CD14-positive monocyte (primary cell): ENCODE measurements around the gene OPN1LW. TPM values are rescaled to one million over a fixed set of nuclear protein-coding genes. Genes with fewer than 3 reads are reported as not detected.
"Not testable (repeated sequence)": the region's sequence is repeated elsewhere in the genome, so short reads cannot be mapped to it uniquely, and the experiment has no call there.

ENCODE experiments used
- DNase-seq, 3 donors: peaks; one replicate each; pipeline ENCODE4 v3.0.0-alpha.2; 2011 to 2022
- H2AFZ ChIP-seq: 2 replicates; pipeline ENCODE4 v1.6.0; 2012; ENCODE audit warnings: mild to moderate bottlenecking, low read depth, low read length, inconsistent platforms; ENCODE audit not compliant: insufficient read depth, poor library complexity, severe bottlenecking
- H3K27ac ChIP-seq, 2 donors: 1 replicate in 1 of 2; 2 replicates in 1 of 2; pipeline ENCODE4 v1.5.1; 2012 to 2013; ENCODE audit warnings: low read length in 2 of 2, control low read depth in 1 of 2, inconsistent platforms in 1 of 2, low read depth in 1 of 2, mild to moderate bottlenecking in 1 of 2
- H3K27me3 ChIP-seq, 2 donors: one replicate each; pipeline versions ENCODE4 v1.6.0 to v1.6.1; 2011 to 2013; ENCODE audit warnings: low read length in 2 of 2; ENCODE audit not compliant: control insufficient read depth in 2 of 2, insufficient read depth in 2 of 2
- H3K36me3 ChIP-seq, 2 donors: replicated peaks in 1 of 2; 1 replicate in 1 of 2; 2 replicates in 1 of 2; pipeline versions ENCODE4 v1.5.1 to v1.6.1; 2012 to 2013; ENCODE audit warnings: low read length in 2 of 2, control low read depth in 1 of 2, inconsistent platforms in 1 of 2, mild to moderate bottlenecking in 1 of 2; ENCODE audit not compliant: insufficient read depth in 2 of 2, control insufficient read depth in 1 of 2
- H3K4me1 ChIP-seq, 2 donors: 1 replicate in 1 of 2; 2 replicates in 1 of 2; pipeline versions ENCODE4 v1.5.1 to v1.6.1; 2012 to 2013; ENCODE audit warnings: low read length in 2 of 2, control low read depth in 1 of 2, inconsistent platforms in 1 of 2, mild to moderate bottlenecking in 1 of 2, moderate library complexity in 1 of 2; ENCODE audit not compliant: insufficient read depth in 2 of 2, control insufficient read depth in 1 of 2
- H3K4me2 ChIP-seq: replicated peaks from 2 replicates; pipeline ENCODE3; 2012; ENCODE audit warnings: low read length, moderate library complexity, mild to moderate bottlenecking; ENCODE audit not compliant: poor library complexity, severe bottlenecking; ENCODE audit errors: extremely low read depth
- H3K4me3 ChIP-seq, 3 experiments: fragments of 200-600 bp in 1 of 3; sonication (generic) in 1 of 3; replicated peaks in 1 of 3; 1 replicate in 2 of 3; 2 replicates in 1 of 3; pipeline ENCODE4 v1.5.1; 2011 to 2013; ENCODE audit warnings: low read length in 3 of 3, mild to moderate bottlenecking in 3 of 3, control low read depth in 2 of 3, low read depth in 2 of 3, inconsistent platforms in 1 of 3, moderate library complexity in 1 of 3
- H3K79me2 ChIP-seq: 2 replicates; pipeline ENCODE4 v1.6.0; 2012; ENCODE audit warnings: mild to moderate bottlenecking, control low read depth, inconsistent platforms, low read length, moderate library complexity; ENCODE audit not compliant: insufficient read depth
- H3K9ac ChIP-seq: 2 replicates; pipeline ENCODE4 v1.6.0; 2017; ENCODE audit warnings: low read length, mild to moderate bottlenecking; ENCODE audit not compliant: insufficient read depth, poor library complexity, severe bottlenecking
- H3K9me3 ChIP-seq, 2 donors: replicated peaks in 1 of 2; 1 replicate in 1 of 2; 2 replicates in 1 of 2; pipeline versions ENCODE4 v1.5.1 to v1.6.1; 2012 to 2013; ENCODE audit warnings: low read length in 2 of 2, control low read depth in 1 of 2; ENCODE audit not compliant: control insufficient read depth in 1 of 2, insufficient read depth in 1 of 2
- H4K20me1 ChIP-seq: 2 replicates; pipeline ENCODE4 v1.6.0; 2012; ENCODE audit warnings: mild to moderate bottlenecking, low read length, control low read depth, moderate library complexity; ENCODE audit not compliant: insufficient read depth
- H3K27ac Mint-ChIP-seq, 7 donors: one replicate each; pipeline ENCODE4 v1.8.0; 2020; ENCODE audit warnings: mild to moderate bottlenecking in 7 of 7, mixed read lengths in 7 of 7, moderate library complexity in 6 of 7, inconsistent platforms in 2 of 7
- H3K27me3 Mint-ChIP-seq, 3 donors: one replicate each; pipeline ENCODE4 v1.8.0; 2021 to 2022; ENCODE audit warnings: low read depth in 3 of 3, mild to moderate bottlenecking in 3 of 3, mixed read lengths in 3 of 3, moderate library complexity in 3 of 3, inconsistent platforms in 1 of 3
- H3K36me3 Mint-ChIP-seq, 2 donors: one replicate each; pipeline ENCODE4 v1.8.0; 2020; ENCODE audit warnings: mixed read lengths in 2 of 2, inconsistent platforms in 1 of 2, mild to moderate bottlenecking in 1 of 2
- H3K4me1 Mint-ChIP-seq: one replicate; pipeline ENCODE4 v1.8.0; 2020; ENCODE audit warnings: mild to moderate bottlenecking, mixed read lengths
- H3K4me3 Mint-ChIP-seq, 2 donors: one replicate each; pipeline ENCODE4 v1.8.0; 2020; ENCODE audit warnings: mild to moderate bottlenecking in 2 of 2, mixed read lengths in 2 of 2, moderate library complexity in 1 of 2
- H3K9me3 Mint-ChIP-seq, 7 donors: one replicate each; pipeline ENCODE4 v1.8.0; 2020 to 2022; ENCODE audit warnings: mixed read lengths in 7 of 7, mild to moderate bottlenecking in 6 of 7, moderate library complexity in 6 of 7, inconsistent platforms in 2 of 7
- WGBS: methylation state at CpG from one replicate; pipeline ENCODE4 v1.1.5; 2013; ENCODE audit warnings: missing lambda C conversion rate; ENCODE audit not compliant: insufficient coverage; 5-methylcytosine and 5-hydroxymethylcytosine counted together
- intact Hi-C, 2 donors: fragments of 100-400 bp; cut with micrococcal nuclease; formaldehyde crosslinking; loops; one replicate each; pipeline versions ENCODE4 v1.15.0 to v1.15.1; 2023
- polyA plus RNA-seq, 3 donors: library from polyadenylated mRNA; depleted of rRNA in 1 of 3; unstranded in 2 of 3; stranded (reverse) in 1 of 3; fragments of 300-500 nt in 2 of 3; fragments of >200 nt in 1 of 3; fragmentation: Illumina TruSeq in 2 of 3; gene quantifications; 1 replicate in 2 of 3; 2 replicates in 1 of 3; pipeline ENCODE4 v1.2.3, GENCODE V29; 2012 to 2021

Gene OPN1LW
- polyA plus RNA-seq, 3 donors, result not detected

DNA sequence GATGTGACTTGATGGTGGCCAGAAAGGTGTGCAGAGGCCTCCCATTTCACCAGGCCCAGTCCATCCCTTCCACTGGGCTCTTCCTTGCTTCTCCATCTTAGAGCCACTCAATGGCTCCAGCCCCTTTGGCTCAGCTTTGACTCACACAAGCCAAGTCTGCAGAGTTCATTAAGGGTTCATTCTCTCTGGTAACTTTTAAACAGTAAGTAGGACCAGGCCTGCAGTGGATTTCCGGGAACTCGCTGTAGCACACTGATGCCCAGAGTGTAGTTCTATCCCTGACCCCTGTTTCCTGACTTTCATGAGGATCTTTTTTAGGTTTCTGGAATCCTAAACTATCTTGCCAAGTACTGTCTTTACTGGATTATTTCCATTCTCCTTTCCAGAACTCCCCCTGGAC lies 50.3 kb downstream of the OPN1LW start:
- H4K20me1 ChIP-seq, H3K36me3 Mint-ChIP-seq, H3K9ac ChIP-seq, H3K4me3 ChIP-seq, H3K4me3 Mint-ChIP-seq, DNase-seq, intact Hi-C loops, H3K4me2 ChIP-seq, H3K4me1 Mint-ChIP-seq, H3K79me2 ChIP-seq, H3K9me3 ChIP-seq, H3K27ac Mint-ChIP-seq, H3K27me3 ChIP-seq, H3K27me3 Mint-ChIP-seq, H3K27ac ChIP-seq, H3K9me3 Mint-ChIP-seq, H2AFZ ChIP-seq, H3K36me3 ChIP-seq, H3K4me1 ChIP-seq: not testable (repeated sequence)
- WGBS, result no CpG with 5 or more reads among the region's 2 CpGs

DNA sequence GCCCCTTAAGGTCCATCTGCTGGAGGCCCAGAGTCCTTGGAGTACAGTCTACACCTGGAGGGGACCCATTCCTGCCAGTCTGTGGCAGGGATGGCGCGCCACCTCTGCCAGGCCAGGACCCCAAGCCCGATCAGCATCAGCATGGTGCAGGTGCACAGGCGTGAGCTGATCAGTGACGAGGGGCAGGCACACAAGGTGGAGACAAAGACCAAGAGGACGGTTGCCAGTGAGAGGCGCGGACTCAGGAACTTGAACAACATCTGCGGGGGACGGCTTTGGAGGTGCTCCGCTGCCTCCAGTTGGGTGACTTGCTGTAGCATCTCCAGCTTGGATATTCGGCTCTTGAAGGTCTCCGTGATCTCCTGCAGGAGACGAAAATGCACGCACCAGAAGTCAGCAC lies 52.4 kb downstream of the OPN1LW start:
- H3K36me3 ChIP-seq, H3K4me3 Mint-ChIP-seq, H3K27ac ChIP-seq, H3K4me3 ChIP-seq, H3K27me3 Mint-ChIP-seq, H3K79me2 ChIP-seq, DNase-seq, H3K4me2 ChIP-seq, H4K20me1 ChIP-seq, H3K36me3 Mint-ChIP-seq, H3K9ac ChIP-seq, H2AFZ ChIP-seq, H3K9me3 Mint-ChIP-seq, H3K27me3 ChIP-seq, H3K9me3 ChIP-seq, H3K4me1 Mint-ChIP-seq, intact Hi-C loops, H3K27ac Mint-ChIP-seq, H3K4me1 ChIP-seq: not testable (repeated sequence)
- WGBS, result no CpG with 5 or more reads among the region's 15 CpGs

Other genes starting within 250 kb of the OPN1LW start
- gene AVPR2, start 239.6 kb upstream of the OPN1LW start, polyA plus RNA-seq, result under 1 TPM in 2 of 3 donors, not detected in 1; 0.14 to 0.27 TPM
- gene ARHGAP4, start 218.0 kb upstream of the OPN1LW start, polyA plus RNA-seq, result 100 to 1,000 TPM in 1 of 3 donors, 10 to 100 TPM in 2; 51.5 to 508 (median 64.4) TPM
- gene NAA10, start 209.2 kb upstream of the OPN1LW start, polyA plus RNA-seq, result 100 to 1,000 TPM in 1 of 3 donors, 10 to 100 TPM in 2; 46.7 to 109 (median 47.9) TPM
- gene RENBP, start 199.6 kb upstream of the OPN1LW start, polyA plus RNA-seq, result 100 to 1,000 TPM in 1 of 3 donors, 1 to 10 TPM in 2; 2.7 to 125 (median 3.8) TPM
- gene HCFC1, start 172.4 kb upstream of the OPN1LW start, polyA plus RNA-seq, result 10 to 100 TPM in 1 of 3 donors, 1 to 10 TPM in 2; 1.9 to 21.8 (median 3.8) TPM
- gene TMEM187, start 171.5 kb upstream of the OPN1LW start, polyA plus RNA-seq, result 10 to 100 TPM in 1 of 3 donors, 1 to 10 TPM in 2; 2.8 to 10.3 (median 4.9) TPM
- gene IRAK1, start 124.3 kb upstream of the OPN1LW start, polyA plus RNA-seq, result 100 to 1,000 TPM in 1 of 3 donors, 10 to 100 TPM in 2; 47.8 to 109 (median 49.5) TPM
- 10 to 100 TPM in 1 of 3 donors, 1 to 10 TPM in 2; 5.2 to 21.2 (median 9.6) TPM for gene MECP2, start 46.5 kb upstream of the OPN1LW start, polyA plus RNA-seq
- gene OPN1MW, start 38.4 kb downstream of the OPN1LW start, polyA plus RNA-seq, result not detected
- gene OPN1MW2, start 75.5 kb downstream of the OPN1LW start, polyA plus RNA-seq, result not detected
- under 1 TPM in 1 of 3 donors, not detected in 2; 0.03 TPM for gene OPN1MW3, start 113.3 kb downstream of the OPN1LW start, polyA plus RNA-seq
- gene TEX28, start 150.9 kb downstream of the OPN1LW start, polyA plus RNA-seq, result not detected
- 1 to 10 TPM in 1 of 3 donors, under 1 TPM in 2; 0.20 to 1.3 (median 0.60) TPM for gene TKTL1, start 151.6 kb downstream of the OPN1LW start, polyA plus RNA-seq
- gene FLNA, start 230.4 kb downstream of the OPN1LW start, polyA plus RNA-seq, result 100 to 1,000 TPM; 111 to 874 (median 219) TPM
- gene EMD, start 235.1 kb downstream of the OPN1LW start, polyA plus RNA-seq, result 100 to 1,000 TPM in 1 of 3 donors, 10 to 100 TPM in 2; 14.0 to 126 (median 17.6) TPM